ENCODE results near the gene CELSR3. TPM values are rescaled to one million over a fixed set of nuclear protein-coding genes. Genes with fewer than 3 reads are reported as not detected.

Gene CELSR3
- 1.3 and 2.7 TPM in 2 replicates for total RNA-seq

GRCh38 chr3:48662753-48663488, at the start of gene CELSR3:
Gene CELSR3 (minus strand): TSS chr3:48662886. CDS start chr3:48662634, 252 bp downstream.

GRCh38 chr3:48685603-48686511, 23.2 kb upstream of the CELSR3 start, which contains the start of gene NCKIPSD:
Gene NCKIPSD (minus strand): TSS chr3:48685915. CDS start chr3:48685807, 108 bp downstream.

GRCh38 chr3:48635222-48636021, 27.3 kb downstream of the CELSR3 start, which contains the start of gene SLC26A6:
Gene SLC26A6 (minus strand): TSS chr3:48635461. CDS start chr3:48635393, 68 bp downstream.

GRCh38 chr3:48621461-48621869, 41.2 kb downstream of the CELSR3 start, which contains the start of gene TMEM89:
Gene TMEM89 (minus strand): TSS chr3:48621769. CDS start chr3:48621756, 13 bp downstream.

GRCh38 chr3:48609088-48610005, 53.3 kb downstream of the CELSR3 start, which contains the start of gene UQCRC1:
Gene UQCRC1 (minus strand): TSS chr3:48609646. CDS start chr3:48609620, 26 bp downstream.

GRCh38 chr3:48595075-48595525, 67.6 kb downstream of the CELSR3 start, which contains the start of gene COL7A1:
Gene COL7A1 (minus strand): TSS chr3:48595329. CDS start chr3:48595159, 170 bp downstream.

Other genes starting within 250 kb of the CELSR3 start
- 23.3 and 32.1 TPM in 2 replicates for gene PLXNB1, start 232.8 kb downstream of the CELSR3 start, total RNA-seq
- gene CCDC51, start 222.8 kb downstream of the CELSR3 start, total RNA-seq: 17.0 and 18.9 TPM in 2 replicates
- gene TMA7, start 222.6 kb downstream of the CELSR3 start, total RNA-seq: 317 and 443 TPM in 2 replicates
- gene ATRIP, start 216.1 kb downstream of the CELSR3 start, total RNA-seq: 8.1 and 9.4 TPM in 2 replicates
- 157 and 171 TPM in 2 replicates for gene SHISA5, start 158.7 kb downstream of the CELSR3 start, total RNA-seq
- gene PFKFB4, start 106.1 kb downstream of the CELSR3 start, total RNA-seq: 8.9 and 12.3 TPM in 2 replicates
- gene UCN2, start 99.1 kb downstream of the CELSR3 start, total RNA-seq: 1.7 and 1.9 TPM in 2 replicates
- gene COL7A1, start 67.6 kb downstream of the CELSR3 start, total RNA-seq: 22.1 and 29.3 TPM in 2 replicates
- 311 and 400 TPM in 2 replicates for gene UQCRC1, start 53.2 kb downstream of the CELSR3 start, total RNA-seq
- gene TMEM89, start 41.1 kb downstream of the CELSR3 start, total RNA-seq: not detected in 2 replicates
- gene SLC26A6, start 27.4 kb downstream of the CELSR3 start, total RNA-seq: 27.2 and 35.1 TPM in 2 replicates
- 19.8 and 25.9 TPM in 2 replicates for gene NCKIPSD, start 23.0 kb upstream of the CELSR3 start, total RNA-seq
- gene IP6K2, start 54.3 kb upstream of the CELSR3 start, total RNA-seq: 70.3 and 83.2 TPM in 2 replicates
- gene PRKAR2A, start 185.0 kb upstream of the CELSR3 start, total RNA-seq: 18.7 and 20.1 TPM in 2 replicates
- gene SLC25A20, start 236.0 kb upstream of the CELSR3 start, total RNA-seq: 9.2 and 9.8 TPM in 2 replicates